ENCODE measurements around the gene PHACTR1.

Gene PHACTR1

GRCh38 chr6:13030396-13030795 is 313.8 kb downstream of the PHACTR1 start:
- no peak for DNase-seq (ENCODE audit: low read depth in 3 of 3)

GRCh38 chr6:13032566-13032965 is 316.0 kb downstream of the PHACTR1 start:
- no peak for DNase-seq (ENCODE audit: low read depth in 3 of 3)

GRCh38 chr6:13033145-13033544 is 316.6 kb downstream of the PHACTR1 start:
- DNase-seq (ENCODE audit: low read depth in 3 of 3): no peak

GRCh38 chr6:13034316-13034715 is 317.7 kb downstream of the PHACTR1 start:
- no peak for DNase-seq (ENCODE audit: low read depth in 3 of 3)

- DNase-seq (ENCODE audit: low read depth in 3 of 3): no peak
Measured at GRCh38 chr6:13035606-13036005, 319.0 kb downstream of the PHACTR1 start.

GRCh38 chr6:13038315-13038714 is 321.7 kb downstream of the PHACTR1 start:
- DNase-seq (ENCODE audit: low read depth in 3 of 3): no peak

- DNase-seq (ENCODE audit: low read depth in 3 of 3): no peak
Measured at GRCh38 chr6:13038741-13039190, 322.2 kb downstream of the PHACTR1 start.

- DNase-seq (ENCODE audit: low read depth in 3 of 3): no peak
Measured at GRCh38 chr6:13044390-13044789, 327.8 kb downstream of the PHACTR1 start.

- DNase-seq (ENCODE audit: low read depth in 3 of 3): no peak
Measured at GRCh38 chr6:13044896-13045295, 328.3 kb downstream of the PHACTR1 start.

- DNase-seq (ENCODE audit: low read depth in 3 of 3): no peak
Measured at GRCh38 chr6:13045676-13046075, 329.1 kb downstream of the PHACTR1 start.

GRCh38 chr6:13046084-13046483 is 329.5 kb downstream of the PHACTR1 start:
- no peak for DNase-seq (ENCODE audit: low read depth in 3 of 3)

GRCh38 chr6:13048113-13048512 is 331.5 kb downstream of the PHACTR1 start:
- no peak for DNase-seq (ENCODE audit: low read depth in 3 of 3)

GRCh38 chr6:13049666-13050254 is 333.2 kb downstream of the PHACTR1 start:
- DNase-seq (ENCODE audit: low read depth in 3 of 3): no peak

- DNase-seq (ENCODE audit: low read depth in 3 of 3): no peak
Measured at GRCh38 chr6:13053006-13053461, 336.5 kb downstream of the PHACTR1 start.

- DNase-seq (ENCODE audit: low read depth in 3 of 3): no peak
Measured at GRCh38 chr6:13058051-13058450, 341.5 kb downstream of the PHACTR1 start.

- DNase-seq (ENCODE audit: low read depth in 3 of 3): no peak
Measured at GRCh38 chr6:13059026-13059425, 342.5 kb downstream of the PHACTR1 start.

GRCh38 chr6:13063300-13063918 is 346.8 kb downstream of the PHACTR1 start:
- DNase-seq (ENCODE audit: low read depth in 3 of 3): no peak

- DNase-seq (ENCODE audit: low read depth in 3 of 3): no peak
Measured at GRCh38 chr6:13065581-13065980, 349.0 kb downstream of the PHACTR1 start.

- DNase-seq (ENCODE audit: low read depth in 3 of 3): no peak
Measured at GRCh38 chr6:13066050-13066449, 349.5 kb downstream of the PHACTR1 start.

- DNase-seq (ENCODE audit: low read depth in 3 of 3): no peak
Measured at GRCh38 chr6:13066820-13067219, 350.3 kb downstream of the PHACTR1 start.

- DNase-seq (ENCODE audit: low read depth in 3 of 3): no peak
Measured at GRCh38 chr6:13068586-13069210, 352.1 kb downstream of the PHACTR1 start.

GRCh38 chr6:13071550-13072345 is 355.2 kb downstream of the PHACTR1 start:
- no peak for DNase-seq (ENCODE audit: low read depth in 3 of 3)
